ENCODE measurements around the gene HS6ST2. TPM values are rescaled to one million over a fixed set of nuclear protein-coding genes. Genes with fewer than 3 reads are reported as not detected.

The HS6ST2 gene
- total RNA-seq, 1 donor from 2014 or later, result 43.2 TPM

DNA sequence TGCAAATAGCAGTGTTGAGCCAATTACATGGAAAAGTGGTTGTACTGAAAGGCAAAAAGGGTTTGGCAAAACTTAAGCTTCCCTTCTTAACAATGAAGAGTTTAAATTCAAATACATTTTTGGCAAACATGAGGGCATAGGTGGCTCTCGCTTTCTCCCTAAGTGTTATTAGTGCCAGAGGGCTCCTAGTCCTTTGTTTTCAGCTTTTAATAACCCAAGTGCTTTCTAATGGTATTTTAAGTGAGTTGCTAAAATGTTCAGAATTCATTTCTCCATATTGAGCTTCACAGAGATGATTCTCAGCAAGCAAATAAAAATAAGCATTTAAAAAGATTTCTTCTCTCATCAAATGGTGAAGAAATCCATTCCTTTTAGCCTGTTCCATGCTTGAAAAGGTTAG, 123.7 kb downstream of the HS6ST2 start:
- H3K27ac ChIP-seq, result no peak overlapping the region
- Mint-ChIP-seq H3K36me3 (no peaks in the 10 kb centered on the region), H3K4me1 (peaks cover 30% of the 10 kb centered on the region), H3K27me3 (ENCODE audit: insufficient read depth, low read depth) (peaks cover 2% of the 10 kb centered on the region), H3K27ac (no peak overlapping the region), H3K9me3 (no peaks in the 10 kb centered on the region), H3K4me3 (no peak overlapping the region)
- no peaks in the 10 kb centered on the region for H3K9me3 ChIP-seq (ENCODE audit: low read depth)
- no peaks in the 10 kb centered on the region for H4K20me1 ChIP-seq (ENCODE audit: low read depth)
- H3K27me3 ChIP-seq, result no peaks in the 10 kb centered on the region
- no peak overlapping the region for H3K4me2 ChIP-seq
- TF ChIP-seq EZH2 (IDR thresholded peaks at IDR 0.05) (no peak), EZH2phosphoT487 (IDR thresholded peaks at IDR 0.05) (no peak)
- TF ChIP-seq, protein P1, sequence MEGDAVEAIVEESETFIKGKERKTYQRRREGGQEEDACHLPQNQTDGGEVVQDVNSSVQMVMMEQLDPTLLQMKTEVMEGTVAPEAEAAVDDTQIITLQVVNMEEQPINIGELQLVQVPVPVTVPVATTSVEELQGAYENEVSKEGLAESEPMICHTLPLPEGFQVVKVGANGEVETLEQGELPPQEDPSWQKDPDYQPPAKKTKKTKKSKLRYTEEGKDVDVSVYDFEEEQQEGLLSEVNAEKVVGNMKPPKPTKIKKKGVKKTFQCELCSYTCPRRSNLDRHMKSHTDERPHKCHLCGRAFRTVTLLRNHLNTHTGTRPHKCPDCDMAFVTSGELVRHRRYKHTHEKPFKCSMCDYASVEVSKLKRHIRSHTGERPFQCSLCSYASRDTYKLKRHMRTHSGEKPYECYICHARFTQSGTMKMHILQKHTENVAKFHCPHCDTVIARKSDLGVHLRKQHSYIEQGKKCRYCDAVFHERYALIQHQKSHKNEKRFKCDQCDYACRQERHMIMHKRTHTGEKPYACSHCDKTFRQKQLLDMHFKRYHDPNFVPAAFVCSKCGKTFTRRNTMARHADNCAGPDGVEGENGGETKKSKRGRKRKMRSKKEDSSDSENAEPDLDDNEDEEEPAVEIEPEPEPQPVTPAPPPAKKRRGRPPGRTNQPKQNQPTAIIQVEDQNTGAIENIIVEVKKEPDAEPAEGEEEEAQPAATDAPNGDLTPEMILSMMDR (IDR thresholded peaks at IDR 0.05), result no peak
- no peaks in the 10 kb centered on the region for H3F3A ChIP-seq (ENCODE audit: low read depth)
- DNase-seq (ENCODE audit: low spot score), result no peak
- H3K79me2 ChIP-seq (ENCODE audit: low read depth), result no peaks in the 10 kb centered on the region
- no peak overlapping the region for H2AFZ ChIP-seq (replicated peaks)
- no peaks in the 10 kb centered on the region for H3K36me3 ChIP-seq
- H3K9ac ChIP-seq, result no peak overlapping the region
- no peaks in the 10 kb centered on the region for H3K4me1 ChIP-seq
- no peak overlapping the region for H3K4me3 ChIP-seq

DNA sequence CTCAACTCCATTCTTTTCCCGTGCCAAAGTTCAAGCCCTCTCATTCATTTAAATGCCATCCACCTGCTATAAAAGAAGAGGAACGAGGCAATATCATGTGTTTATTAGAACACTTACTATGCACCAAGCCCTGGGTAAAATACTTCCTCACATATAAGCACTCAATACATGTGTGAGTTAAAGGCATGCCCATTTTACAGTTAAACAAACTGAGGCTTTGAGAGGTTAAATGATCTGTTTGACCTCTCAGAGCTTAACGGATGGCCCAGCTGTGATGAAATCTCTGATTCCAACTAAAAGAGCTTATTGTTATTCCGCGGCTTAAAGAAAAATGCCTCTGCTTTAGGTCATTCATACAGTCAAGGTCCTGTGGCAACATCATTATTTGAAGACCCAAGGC, 124.3 kb downstream of the HS6ST2 start:
- Mint-ChIP-seq H3K36me3 (no peaks in the 10 kb centered on the region), H3K27ac (no peak overlapping the region), H3K4me1 (peaks cover 30% of the 10 kb centered on the region), H3K4me3 (no peak overlapping the region), H3K9me3 (no peaks in the 10 kb centered on the region), H3K27me3 (ENCODE audit: insufficient read depth, low read depth) (no peaks in the 10 kb centered on the region)
- no peaks in the 10 kb centered on the region for H3K4me1 ChIP-seq
- H3F3A ChIP-seq (ENCODE audit: low read depth), result no peaks in the 10 kb centered on the region
- TF ChIP-seq, protein P1 (IDR thresholded peaks at IDR 0.05), result no peak
- no peak for TF ChIP-seq EZH2 (IDR thresholded peaks at IDR 0.05)
- no peak for TF ChIP-seq EZH2phosphoT487 (IDR thresholded peaks at IDR 0.05)
- no peaks in the 10 kb centered on the region for H3K9me3 ChIP-seq (ENCODE audit: low read depth)
- H3K27me3 ChIP-seq, result no peaks in the 10 kb centered on the region
- no peaks in the 10 kb centered on the region for H4K20me1 ChIP-seq (ENCODE audit: low read depth)
- H3K4me2 ChIP-seq, result no peak overlapping the region
- H3K36me3 ChIP-seq, result no peaks in the 10 kb centered on the region
- no peak overlapping the region for H2AFZ ChIP-seq (replicated peaks)
- no peak overlapping the region for H3K27ac ChIP-seq
- DNase-seq (ENCODE audit: low spot score), result no peak
- no peak overlapping the region for H3K9ac ChIP-seq
- H3K79me2 ChIP-seq (ENCODE audit: low read depth), result no peaks in the 10 kb centered on the region
- H3K4me3 ChIP-seq, result no peak overlapping the region

DNA sequence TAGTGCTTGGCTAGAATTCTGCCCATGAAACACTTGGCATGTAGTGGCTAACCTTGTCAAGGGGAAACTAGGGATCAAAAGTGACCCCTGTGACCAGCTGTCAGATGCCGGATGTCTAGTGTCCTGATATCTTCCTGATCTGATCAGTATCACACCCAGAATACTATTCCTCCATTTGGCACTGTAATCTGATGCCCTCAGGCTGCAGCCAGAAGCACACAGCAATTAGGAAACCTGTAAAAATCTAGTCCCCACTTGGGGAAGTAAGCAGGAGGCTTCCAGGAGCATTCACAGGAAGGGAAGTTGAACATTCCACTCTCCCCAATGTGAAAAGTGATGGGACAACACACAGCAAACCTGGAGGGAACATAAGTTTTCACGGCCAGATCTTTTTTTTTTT, 125.1 kb downstream of the HS6ST2 start:
- Histone ChIP-seq H3K4me1 (no peaks in the 10 kb centered on the region), H3K9me3 (ENCODE audit: low read depth) (no peaks in the 10 kb centered on the region), H3K27me3 (no peaks in the 10 kb centered on the region), H4K20me1 (ENCODE audit: low read depth) (no peaks in the 10 kb centered on the region), H3K79me2 (ENCODE audit: low read depth) (no peaks in the 10 kb centered on the region), H3F3A (ENCODE audit: low read depth) (no peaks in the 10 kb centered on the region), H3K4me3 (no peak overlapping the region), H2AFZ (replicated peaks) (no peak overlapping the region), H3K36me3 (no peaks in the 10 kb centered on the region), H3K27ac (no peak overlapping the region), H3K9ac (no peak overlapping the region), H3K4me2 (no peak overlapping the region)
- Mint-ChIP-seq H3K9me3 (no peaks in the 10 kb centered on the region), H3K4me3 (no peak overlapping the region), H3K27me3 (ENCODE audit: insufficient read depth, low read depth) (no peaks in the 10 kb centered on the region), H3K4me1 (peaks cover 30% of the 10 kb centered on the region), H3K27ac (no peak overlapping the region), H3K36me3 (no peaks in the 10 kb centered on the region)
- TF ChIP-seq EZH2 (IDR thresholded peaks at IDR 0.05) (no peak), EZH2phosphoT487 (IDR thresholded peaks at IDR 0.05) (no peak)
- TF ChIP-seq, protein P1 (IDR thresholded peaks at IDR 0.05), result no peak
- DNase-seq (ENCODE audit: low spot score), result no peak

Measured in neural progenitor cell (in vitro differentiated cells).